NT2/D1 (cell line): ENCODE results near the gene CALD1.

Experiments used
- SUZ12 ChIP-seq: IDR thresholded peaks from 2 replicates; pipeline ENCODE4 v1.6.1; 2011; ENCODE audit not compliant: insufficient read length, insufficient read depth; ENCODE audit errors: extremely low read depth
- YY1 ChIP-seq: IDR thresholded peaks from 2 replicates; pipeline ENCODE4 v1.6.1; 2011; ENCODE audit not compliant: insufficient read length, insufficient read depth
- ZNF274 ChIP-seq: IDR thresholded peaks from 2 replicates; pipeline ENCODE4 v1.6.1; 2011; ENCODE audit warnings: mild to moderate bottlenecking, low read depth, low read length

DNA sequence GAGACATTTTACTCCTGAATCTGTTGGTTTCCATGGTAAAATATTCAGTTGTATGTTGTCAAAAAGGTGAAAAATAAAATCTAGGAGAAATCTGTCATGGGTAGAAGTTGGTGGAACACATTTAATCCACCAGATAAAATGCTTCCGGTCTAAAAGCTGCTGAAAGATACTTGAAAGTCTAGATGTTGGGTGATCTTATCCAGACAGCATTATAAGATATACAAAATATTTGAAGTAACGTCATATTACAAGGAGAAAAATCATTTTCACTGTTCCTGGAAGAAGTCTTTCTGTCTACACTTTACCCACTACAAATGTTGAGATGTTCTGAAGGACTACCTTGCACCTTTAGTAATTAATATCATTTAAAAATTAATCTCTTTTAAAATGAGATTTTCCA lies 40.9 kb downstream of the CALD1 start:
- no peak for TF ChIP-seq YY1
- TF ChIP-seq ZNF274 = no peak
- no peak for TF ChIP-seq SUZ12
